ENCODE results near the gene ITPR1.

ITPR1 gene

DNA sequence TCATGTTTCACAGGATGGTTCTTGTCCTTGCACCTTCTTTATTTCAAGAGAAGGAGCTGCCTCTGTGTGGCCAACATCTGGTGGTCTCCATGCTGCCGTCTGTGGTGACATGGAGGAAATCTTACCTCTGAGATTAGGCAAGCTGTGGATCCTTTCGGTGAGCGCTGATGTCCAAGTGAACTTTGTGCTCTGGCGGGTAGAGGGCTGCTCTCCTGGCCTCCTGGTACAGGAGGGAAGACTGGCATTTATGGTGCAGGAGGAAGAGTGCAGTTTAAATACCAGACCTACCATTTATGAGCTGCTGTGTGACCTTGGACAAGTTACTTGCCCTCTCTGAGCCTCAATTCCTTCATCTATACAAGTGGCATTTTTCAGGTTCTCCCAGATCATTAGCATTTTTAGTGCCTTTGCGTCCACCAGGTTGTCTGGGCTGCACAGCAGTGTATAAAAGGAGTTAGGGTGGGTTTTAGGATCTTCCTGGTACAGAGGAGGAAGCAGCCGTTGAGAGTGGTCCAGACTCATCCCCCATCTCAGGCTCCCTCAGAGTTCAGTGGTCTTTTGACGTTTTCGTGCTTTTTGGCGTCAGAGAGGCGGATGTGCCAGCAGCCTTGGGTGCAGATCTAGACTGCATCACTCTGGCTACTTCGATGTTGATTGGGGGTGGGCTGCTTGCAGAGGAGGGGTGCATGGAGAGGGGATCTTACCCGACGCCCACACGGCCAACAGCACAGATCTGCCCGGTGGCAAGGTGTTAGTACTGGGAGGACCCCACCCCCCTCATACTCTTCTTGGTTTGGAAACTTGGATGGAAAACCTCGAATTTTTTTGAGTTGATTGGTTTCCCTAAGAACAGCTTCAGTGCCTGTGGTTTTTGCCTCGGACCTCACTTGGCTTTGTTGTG, 162.2 kb downstream of the ITPR1 start:
- DNase-seq: no peak

DNA sequence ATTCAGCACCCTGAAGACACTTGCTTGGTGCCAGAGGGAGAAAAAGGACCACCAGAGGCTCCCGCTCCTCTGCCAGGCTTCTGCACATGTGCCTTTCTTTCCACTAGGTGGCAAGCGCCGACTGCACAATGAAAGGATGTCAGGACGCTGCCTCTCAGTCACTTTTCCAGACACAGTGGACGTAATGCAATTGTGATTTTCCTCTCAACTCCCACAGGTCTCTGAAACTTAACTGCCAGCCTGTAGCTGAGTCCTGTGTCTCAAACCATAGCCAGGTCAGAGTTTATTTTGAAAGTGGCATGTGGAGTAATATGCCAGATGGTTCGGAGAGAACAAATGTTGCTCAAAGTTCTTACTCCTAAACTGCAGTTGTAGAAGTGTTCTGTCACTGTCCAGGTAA, 162.9 kb downstream of the ITPR1 start:
- DNase-seq: peak; percentile 80

DNA sequence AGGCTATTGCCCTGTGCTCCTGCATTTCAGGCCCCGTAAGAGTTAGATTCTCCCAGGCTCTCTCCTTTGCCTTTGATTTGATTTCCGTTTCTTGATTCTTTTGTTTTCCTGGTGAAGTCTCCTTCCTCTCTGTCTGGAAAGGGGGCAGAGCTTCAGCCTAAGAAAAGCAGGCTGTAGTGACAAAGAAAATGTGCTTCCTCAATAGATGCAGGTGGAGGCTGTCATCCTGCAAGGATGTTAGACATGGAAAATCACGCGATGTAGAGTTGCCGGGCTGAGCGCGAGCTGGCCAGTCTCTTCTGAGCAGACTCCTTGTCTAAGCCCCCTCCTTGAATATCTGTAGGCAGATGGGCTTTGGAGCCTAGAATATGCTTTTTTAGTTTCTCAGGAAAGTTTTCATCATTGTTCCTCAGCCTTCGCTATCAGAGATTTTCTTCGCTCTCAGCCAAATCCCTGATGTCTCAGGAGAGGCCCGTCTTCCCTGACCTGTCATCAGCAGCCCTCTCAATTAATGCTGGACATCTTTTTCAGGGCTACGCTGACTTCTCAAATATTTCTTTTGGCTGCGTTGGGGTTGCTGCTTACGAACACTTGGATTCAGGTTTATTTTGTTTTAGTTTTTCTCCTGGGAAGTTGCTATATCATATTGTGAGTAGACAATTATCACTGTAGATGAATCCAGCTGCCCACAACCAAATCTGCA, 163.6 kb downstream of the ITPR1 start:
- no peak for DNase-seq

DNA sequence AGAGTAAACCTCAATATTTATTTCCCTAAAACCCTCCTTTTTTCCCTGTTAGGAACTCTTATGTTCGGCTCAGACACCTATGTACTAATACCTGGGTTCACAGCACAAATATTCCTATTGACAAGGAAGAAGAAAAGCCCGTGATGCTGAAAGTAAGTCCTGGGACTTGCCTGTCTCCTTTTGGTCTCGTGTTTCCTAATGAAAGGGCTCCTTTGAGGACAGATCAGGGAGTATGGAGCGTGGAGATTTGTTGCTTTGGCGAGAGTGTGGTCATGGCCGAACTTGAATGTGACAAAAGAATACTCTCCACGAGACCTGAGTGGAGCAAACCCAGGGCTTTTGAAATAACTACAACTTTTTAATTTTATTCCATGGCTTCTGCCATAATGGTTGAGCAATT, 167.8 kb downstream of the ITPR1 start:
- no peak for DNase-seq

DNA sequence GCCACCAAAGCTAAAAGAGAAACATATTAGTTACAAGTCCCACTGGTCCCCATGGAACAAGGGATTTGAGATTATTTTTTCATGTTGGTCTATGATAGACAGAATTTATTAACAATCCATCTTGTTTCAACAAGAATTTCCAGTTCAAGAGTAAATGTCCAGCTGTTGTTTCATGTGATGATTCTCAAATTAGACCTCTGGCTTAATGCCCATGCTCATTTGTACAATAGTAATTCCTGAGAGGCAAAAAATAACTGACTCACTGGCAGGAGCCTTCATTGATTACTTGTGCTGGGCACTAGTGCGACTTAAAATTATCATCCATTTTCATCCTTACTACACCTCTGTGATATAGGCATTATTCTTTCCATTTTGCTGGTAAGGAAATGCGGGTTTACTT, 171.3 kb downstream of the ITPR1 start:
- no peak for DNase-seq

DNA sequence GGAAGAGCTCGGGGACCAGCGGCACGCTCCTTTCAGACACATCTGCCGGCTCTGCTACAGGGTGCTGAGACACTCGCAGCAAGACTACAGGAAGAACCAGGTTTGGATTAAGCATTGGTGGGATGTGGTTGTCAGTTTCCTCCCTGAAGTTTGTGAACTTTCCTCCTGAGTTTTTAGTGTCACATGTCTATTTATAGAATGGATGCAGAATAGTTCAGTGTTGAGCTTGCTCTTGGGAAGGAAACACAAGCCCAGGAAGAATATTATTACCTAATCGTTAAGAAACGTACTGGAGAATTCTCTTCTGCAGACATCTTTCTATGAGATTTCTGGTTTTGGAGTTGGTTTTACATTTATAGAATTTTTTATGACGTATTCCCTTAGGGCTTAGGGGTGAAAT, 172.0 kb downstream of the ITPR1 start:
- DNase-seq: no peak

DNA sequence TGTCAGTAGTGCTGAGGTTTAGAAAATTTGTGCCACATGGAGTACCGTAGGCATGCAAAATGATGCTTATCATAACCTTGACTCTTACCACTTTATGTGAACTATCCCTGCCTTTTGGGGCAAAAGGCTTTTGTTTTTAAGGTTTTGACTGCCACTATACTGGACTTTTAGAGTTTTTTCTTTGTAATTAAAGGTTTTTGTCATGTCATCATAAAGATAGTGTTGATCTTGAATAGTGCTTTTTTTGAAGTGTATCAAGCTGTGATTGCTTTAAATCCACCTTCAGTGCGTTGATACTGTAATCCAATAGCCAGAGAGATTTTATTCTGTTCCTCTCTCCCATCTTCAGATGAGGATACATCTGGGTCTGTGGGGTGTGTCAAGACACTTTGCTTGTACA, 172.9 kb downstream of the ITPR1 start:
- no peak for DNase-seq

DNA sequence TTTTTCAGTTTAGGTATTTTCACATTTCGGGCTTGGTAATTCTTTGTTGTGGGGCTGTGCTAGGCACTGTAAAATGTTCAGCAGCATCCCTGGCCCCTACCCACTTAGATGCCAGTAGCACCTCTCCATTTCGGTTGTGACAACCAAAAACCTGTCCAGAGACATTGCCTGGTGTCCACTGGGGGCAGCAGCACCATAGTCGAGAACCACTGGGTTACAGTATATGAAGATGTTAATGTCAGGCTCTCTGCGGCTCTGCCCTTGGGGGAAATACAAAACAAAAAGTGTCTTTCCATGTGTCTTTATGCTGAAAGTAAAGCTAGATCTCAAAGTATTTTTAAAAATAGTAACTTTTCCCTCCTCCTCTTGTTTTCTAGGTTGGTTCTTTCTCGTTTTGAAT, 177.2 kb downstream of the ITPR1 start:
- DNase-seq: peak; percentile 21

DNA sequence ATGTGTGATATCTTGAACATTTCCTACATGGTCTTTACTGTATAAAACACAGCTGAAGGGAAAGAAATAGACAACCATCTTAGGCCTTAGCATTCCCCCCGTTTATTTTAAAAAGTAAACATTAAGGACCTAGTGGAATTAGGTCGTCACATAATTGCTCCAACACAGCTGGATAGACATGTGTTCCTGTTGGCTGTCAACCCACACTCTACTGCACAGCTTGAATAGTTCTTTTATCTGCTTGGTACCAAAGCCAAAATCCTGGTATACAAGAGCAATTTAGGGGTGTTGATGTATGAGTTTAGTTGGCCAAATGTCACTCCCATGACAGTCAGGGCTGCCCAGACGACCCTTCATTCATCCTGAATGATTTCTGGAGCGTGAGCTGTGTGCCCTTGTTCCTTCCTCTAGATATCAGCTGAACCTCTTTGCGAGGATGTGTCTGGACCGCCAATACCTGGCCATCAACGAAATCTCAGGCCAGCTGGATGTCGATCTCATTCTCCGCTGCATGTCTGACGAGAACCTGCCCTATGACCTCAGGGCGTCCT, 179.7 kb downstream of the ITPR1 start:
- no peak for DNase-seq

DNA sequence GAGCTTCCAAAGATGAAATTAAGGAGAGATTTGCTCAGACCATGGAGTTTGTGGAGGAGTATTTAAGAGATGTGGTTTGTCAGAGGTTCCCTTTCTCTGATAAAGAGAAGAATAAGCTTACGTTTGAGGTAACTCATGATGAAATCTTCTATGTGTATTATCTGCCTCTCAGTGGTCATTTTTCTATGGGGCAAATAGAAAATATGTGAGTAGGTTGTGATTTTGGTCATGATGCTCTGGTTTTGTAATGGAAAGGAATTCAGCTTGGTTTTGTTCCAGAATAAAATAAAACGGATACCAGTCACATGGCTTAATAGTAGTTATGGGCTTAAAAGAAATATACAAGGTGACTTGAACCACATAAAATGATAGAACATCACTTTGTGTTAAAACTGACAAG, 181.1 kb downstream of the ITPR1 start:
- DNase-seq: no peak

DNA sequence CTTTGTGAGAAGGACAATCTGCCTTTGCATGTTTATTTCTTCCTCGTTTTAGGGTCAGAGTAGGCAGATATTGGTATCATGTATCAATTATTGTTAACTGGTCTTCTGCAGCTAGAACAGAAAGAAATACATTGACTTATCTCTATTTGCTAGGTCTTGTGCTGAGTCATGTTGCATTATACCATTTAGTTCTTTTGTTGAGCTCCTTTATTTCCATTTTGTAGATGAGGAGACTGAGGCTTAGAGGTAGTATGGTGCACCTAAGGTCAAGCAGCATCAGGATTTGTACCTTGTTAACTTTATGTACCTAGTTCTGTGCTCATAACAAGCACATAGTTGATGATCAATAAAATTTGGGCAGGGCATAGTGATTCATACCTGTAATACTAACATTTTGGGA, 182.6 kb downstream of the ITPR1 start:
- no peak for DNase-seq

DNA sequence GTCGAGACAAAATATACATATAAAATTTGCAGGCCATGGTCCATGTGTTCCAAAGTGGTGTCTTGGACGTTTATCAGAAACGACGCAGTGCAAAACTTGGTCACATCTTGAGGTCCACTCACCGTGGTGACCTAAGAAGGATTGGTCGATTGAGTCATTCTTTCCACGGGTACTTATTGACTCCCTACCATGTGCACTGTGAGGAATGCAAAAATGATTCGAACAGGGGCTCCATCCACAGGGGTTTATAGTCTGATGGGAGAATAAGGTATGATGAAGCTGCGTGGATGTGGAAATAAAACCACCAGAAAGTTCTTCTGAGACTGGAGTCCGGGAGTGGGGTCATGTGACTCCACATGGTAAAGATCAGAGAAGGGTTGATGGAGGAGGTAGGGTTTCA, 185.2 kb downstream of the ITPR1 start:
- DNase-seq: no peak

DNA sequence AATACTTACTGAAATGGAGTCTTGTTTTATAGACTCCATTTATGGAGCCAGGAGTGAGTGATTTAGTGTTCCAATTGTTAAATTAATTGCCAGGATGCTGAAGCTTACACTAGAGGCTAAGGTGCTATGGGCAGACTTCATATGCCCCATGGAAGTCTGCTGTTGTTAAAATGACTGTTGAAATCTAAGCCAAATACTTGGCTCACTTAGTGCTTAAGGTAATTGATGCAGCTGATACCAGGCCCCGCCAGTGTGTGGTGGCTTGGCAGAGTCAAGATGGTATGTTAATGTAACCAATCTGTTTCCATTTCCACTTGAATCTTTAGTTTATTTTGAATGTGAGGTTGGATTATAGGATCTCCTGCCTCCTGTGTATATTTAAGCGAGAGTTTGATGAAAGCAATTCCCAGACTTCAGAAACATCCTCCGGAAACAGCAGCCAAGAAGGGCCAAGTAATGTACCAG, 187.1 kb downstream of the ITPR1 start:
- no peak for DNase-seq

DNA sequence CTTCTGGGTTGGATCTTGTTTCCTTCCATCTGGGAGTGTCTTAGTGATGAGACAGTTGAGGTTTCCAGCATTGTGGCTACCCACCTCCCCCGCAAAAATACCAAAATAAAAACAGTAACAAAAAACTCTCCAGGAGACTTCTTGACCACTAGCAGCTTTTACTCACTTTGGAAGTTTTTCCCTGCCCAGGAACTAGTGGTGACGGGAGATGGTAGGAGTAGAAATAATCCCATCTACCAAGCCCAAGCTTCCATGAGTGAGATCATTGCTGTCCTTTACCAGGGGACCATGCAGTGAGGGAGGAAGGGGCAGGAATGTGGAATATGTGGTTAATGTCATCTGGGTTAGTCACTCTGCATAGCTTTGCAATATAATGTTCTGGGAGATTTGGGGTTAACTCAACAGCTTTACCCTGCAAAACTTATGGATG, 187.7 kb downstream of the ITPR1 start:
- DNase-seq: no peak

DNA sequence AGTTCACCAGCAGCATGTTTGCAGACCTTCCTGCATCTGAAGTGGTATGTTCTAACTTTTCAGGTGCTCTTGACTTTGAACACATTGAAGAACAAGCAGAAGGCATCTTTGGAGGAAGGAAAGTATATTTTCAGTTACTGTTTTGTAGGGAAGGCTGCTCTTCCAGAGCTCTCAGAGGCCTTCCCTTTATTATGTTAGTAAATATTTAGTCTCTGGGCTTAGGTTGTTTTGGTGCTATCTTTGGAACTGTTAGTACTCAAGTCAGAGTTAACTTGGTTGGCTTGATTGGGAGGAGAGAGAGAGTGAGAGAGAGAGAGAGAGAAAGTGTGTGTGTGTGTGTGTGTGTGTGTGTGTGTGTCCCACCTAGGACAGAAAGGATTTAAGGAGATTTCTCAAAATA, 188.2 kb downstream of the ITPR1 start:
- no peak for DNase-seq

DNA sequence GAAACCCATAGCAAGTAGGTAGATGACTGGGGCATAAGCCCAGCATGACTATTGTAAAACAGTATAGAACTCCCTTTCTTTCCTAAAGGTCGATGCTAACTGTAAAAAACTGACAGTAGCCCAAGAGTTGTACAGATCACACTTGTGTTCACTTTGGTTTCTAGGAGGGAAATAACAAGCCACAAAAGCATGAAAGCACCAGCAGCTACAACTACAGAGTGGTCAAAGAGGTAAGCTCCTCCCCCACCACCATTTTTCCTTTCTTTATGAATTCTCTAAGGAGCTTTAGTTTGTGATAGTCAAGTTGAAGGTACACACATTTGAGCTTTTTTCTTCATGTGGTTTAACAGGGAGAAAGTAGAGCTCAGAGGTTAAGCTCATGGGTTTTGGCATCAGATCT, 191.0 kb downstream of the ITPR1 start:
- no peak for DNase-seq

DNA sequence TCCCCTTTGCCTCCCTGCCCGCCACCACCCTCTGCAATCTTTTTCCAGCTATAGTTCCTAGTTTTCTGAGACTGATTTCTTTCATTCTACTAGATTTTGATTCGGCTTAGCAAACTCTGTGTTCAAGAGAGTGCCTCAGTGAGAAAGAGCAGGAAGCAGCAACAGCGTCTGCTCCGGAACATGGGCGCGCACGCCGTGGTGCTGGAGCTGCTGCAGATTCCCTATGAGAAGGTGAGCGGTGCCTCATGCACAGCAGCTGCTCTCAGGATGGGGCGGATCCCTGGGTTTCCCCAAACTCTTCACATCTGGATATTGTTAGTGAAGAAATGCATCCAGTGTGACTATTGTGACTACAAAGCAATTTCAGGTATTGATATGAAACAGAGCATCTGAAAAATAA, 191.8 kb downstream of the ITPR1 start:
- DNase-seq: no peak

DNA sequence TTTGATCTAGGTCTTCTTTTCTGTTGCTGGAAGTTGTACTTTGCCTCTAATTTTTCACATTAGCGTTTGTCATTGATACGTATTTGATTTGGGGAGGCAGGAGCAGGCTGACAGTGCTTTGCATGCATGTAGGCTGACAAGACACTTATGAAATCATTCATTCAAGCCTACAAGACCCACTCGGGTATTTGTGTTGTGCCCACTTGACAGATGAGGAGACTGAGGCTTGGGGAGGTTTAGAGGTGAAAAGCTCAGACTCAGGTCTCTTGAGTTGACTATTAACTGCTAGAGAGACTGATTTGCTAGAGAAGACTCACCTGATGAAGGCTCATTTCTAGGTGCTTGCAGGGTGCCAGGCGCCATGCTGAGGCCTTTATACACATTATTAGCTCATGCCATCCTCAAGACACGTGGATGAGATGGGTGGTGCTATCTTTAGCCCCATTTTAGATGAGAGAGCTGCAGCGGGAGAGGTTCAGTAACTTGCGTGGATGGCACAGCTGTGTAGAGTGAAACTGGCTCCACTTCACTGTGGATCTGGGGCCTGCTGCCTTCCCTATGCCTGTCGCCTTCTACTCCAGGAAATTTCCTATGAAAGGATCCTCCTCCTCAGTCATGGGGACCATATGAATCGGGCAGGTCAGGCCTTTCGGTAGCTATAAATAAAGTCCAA, 192.7 kb downstream of the ITPR1 start:
- DNase-seq: no peak

DNA sequence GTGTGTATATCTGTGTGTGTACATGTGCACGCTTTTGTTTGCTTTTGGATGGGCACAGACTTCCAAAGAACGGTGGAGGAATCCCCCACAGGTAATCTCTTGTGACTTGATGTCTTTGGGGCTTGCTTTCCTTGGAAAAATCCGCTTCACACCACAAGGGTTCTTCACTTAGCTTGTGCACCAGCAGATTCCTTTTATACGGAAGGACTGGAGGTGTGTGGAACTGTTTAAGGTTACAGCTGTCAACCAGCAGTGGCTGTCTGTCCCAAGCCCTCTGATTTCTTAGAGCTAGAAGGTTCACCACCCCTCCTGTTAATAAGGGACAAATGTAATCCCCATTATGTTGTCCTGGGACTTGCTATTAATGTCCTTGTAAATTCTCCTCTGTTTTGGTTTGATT, 193.5 kb downstream of the ITPR1 start:
- DNase-seq: no peak

DNA sequence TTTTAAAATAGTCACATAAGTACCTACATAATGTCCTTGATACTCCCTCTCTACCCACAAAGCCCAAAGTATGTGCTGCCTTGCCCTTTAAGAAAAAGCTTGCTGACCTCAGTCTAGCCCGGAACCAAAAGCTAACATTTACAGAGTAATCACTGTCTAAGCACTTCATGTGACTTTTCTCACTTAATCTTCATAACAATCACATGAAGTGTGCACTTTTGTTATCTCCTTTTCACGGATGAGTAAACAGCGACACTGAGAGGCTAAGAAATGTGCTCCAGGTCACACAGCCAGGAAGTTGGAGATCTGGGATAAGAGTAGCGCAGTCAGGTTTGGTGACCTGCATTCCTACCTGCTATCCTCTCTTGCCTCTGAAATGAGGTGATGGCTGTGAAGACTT, 194.0 kb downstream of the ITPR1 start:
- DNase-seq: no peak

DNA sequence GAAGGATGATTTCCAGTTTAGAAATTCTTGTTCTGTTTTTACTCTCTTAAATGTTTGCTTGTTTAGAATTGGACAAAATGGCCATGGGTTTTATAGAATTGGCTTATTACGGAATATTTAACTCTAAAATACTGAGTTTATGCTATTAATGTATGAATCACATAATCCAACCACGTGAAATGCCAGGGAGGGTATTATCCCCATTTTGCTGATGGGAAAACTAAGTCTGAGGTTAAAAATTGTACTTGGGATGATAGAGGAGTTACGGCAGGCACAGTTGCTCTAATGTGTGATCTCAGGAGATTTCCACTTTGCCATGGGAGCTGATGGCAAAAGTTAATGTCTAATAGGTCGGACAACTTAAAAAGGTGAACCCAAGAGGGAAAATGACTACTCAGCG, 194.4 kb downstream of the ITPR1 start:
- no peak for DNase-seq

DNA sequence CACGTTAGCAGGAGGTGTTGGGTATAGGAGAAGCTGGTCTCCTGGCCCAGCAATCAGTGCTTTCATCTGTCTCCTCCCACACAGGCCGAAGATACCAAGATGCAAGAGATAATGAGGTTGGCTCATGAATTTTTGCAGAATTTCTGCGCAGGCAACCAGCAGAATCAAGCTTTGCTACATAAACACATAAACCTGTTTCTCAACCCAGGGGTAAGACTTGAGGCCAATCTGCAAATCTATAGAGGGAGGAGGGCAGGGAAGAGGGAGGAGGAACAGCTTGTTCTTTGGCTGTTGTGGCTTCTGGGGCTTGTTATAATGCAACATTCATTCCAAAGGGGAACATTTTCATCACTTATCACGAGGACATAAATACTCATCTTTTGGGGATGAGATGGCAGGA, 195.3 kb downstream of the ITPR1 start:
- no peak for DNase-seq

DNA sequence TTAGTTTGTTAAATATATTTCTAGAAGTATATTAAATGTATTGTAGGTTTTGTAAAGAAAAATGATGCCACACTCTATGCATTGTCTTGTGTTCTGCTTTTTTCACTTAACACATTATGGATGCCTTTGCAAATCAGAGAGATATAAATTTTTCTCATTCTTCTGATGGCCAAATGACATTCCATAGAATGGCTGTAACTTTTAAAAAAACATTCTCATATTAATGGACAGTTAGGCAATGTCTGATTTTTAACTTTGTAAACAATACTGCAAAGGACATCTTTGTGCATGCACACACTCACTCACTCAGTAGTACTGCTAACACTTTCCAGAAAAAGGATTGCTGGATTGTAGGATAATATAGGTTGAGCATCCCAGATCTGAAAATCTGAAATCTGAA, 195.9 kb downstream of the ITPR1 start:
- DNase-seq: no peak

DNA sequence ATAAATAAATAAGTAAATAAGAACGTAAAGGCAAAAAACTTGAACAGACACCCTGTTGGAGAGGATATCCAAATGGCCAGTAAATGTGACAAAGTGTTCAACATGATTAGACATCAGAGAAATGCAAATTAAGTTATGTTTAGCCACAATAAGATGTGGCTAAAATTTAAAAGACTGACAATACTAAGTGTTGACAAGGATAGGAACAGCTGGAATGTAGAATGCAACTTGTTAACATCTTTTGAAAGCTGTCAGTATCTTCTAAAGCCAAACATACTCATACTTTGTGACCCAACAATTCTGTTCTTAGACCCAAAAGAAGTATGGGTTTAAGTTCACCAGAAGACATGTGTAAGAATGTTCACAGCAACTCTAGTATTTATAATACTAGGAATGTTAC, 197.1 kb downstream of the ITPR1 start:
- DNase-seq: no peak
